ENCODE data around the gene HSPA12B. TPM values are rescaled to one million over a fixed set of nuclear protein-coding genes. Genes with fewer than 3 reads are reported as not detected.

Gene HSPA12B
- total and polyA plus RNA-seq, 2 of the 13 experiments (the other 11 are each of a cell fraction or from before 2014, with no cell fraction given) = 0.01 TPM; not detected in 1

- TF ChIP-seq ZNF407 (CRISPR knock-in tag; IDR thresholded peaks at IDR 0.05; ENCODE audit: not compliant biosample characterization) (peak; percentile 23), FIP1L1 (IDR thresholded peaks at IDR 0.05; ENCODE audit: borderline replicate concordance, insufficient read depth, low read depth, low read length) (0 out of 2 replicates have a peak, but pooled peaks have one; percentile 2), NFYB (CRISPR knock-in tag; IDR thresholded peaks at IDR 0.05) (peak; percentile 12; the same call in 1 of the 2 replicates), HNF4A (CRISPR knock-in tag; IDR thresholded peaks at IDR 0.05) (no peak), RBM22 (optimal IDR thresholded peaks at IDR 0.05; ENCODE audit: low read length) (peak; percentile 99), ZNF121 (CRISPR knock-in tag; IDR thresholded peaks at IDR 0.05) (peak; percentile 22; the same call in 1 of the 2 replicates), RFX3 (CRISPR knock-in tag; IDR thresholded peaks at IDR 0.05) (peak; percentile 97), TIGD3 (CRISPR knock-in tag; IDR thresholded peaks at IDR 0.05; ENCODE audit: borderline replicate concordance) (peak; percentile 72; the same call in 1 of the 2 replicates), RFX5 (IDR thresholded peaks at IDR 0.05; ENCODE audit: low read depth, low read length) (no peak), ZNF432 (CRISPR knock-in tag; IDR thresholded peaks at IDR 0.05; ENCODE audit: borderline replicate concordance) (no peak), SMC3 (IDR thresholded peaks at IDR 0.05; ENCODE audit: low read length) (peak; percentile 41; the same call in 1 of the 2 replicates), HOXA5 (CRISPR knock-in tag; IDR thresholded peaks at IDR 0.05) (0 out of 2 replicates have a peak, but pooled peaks have one; percentile 19), BCL6 (CRISPR knock-in tag; IDR thresholded peaks at IDR 0.05) (no peak; the same call in 1 of the 2 replicates), EP300 (IDR thresholded peaks at IDR 0.05; ENCODE audit: low read depth in 2 of 2, low read length in 2 of 2) (0 out of 4 replicates have a peak, but pooled peaks of 1 of the 2 experiments have one; percentile 1), EP300 (CRISPR knock-in tag; IDR thresholded peaks at IDR 0.05; ENCODE audit: borderline replicate concordance) (no peak; the same call in 1 of the 2 replicates), ZNF782 (CRISPR knock-in tag; IDR thresholded peaks at IDR 0.05; ENCODE audit: borderline replicate concordance) (0 out of 2 replicates have a peak, but pooled peaks have one; percentile 24), CHCHD3 (CRISPR knock-in tag; IDR thresholded peaks at IDR 0.05) (no peak), KAT2B (IDR thresholded peaks at IDR 0.05; ENCODE audit: borderline replicate concordance, low read depth, low read length) (peak; percentile 4; the same call in 1 of the 2 replicates)
Observed at GRCh38 chr20:3768342-3769130, 36.1 kb downstream of the HSPA12B start (continued).

Measured in HepG2 (cell line).